Ovary (tissue), 9 donors: ENCODE results near the gene IL11RA. TPM values are rescaled to one million over a fixed set of nuclear protein-coding genes. Genes with fewer than 3 reads are reported as not detected.
A peak's percentile ranks its signal among the peaks of the same experiment; 100 is the strongest.

ENCODE experiments used
- DNase-seq, 5 donors: peaks; one replicate each; pipeline ENCODE4 v3.0.0-alpha.2; 2019 to 2020
- H3K27ac ChIP-seq, 2 donors: fragments of 200-600 bp; one replicate each; pipeline versions ENCODE4 v1.5.1 to v1.8.0; 2019 to 2022
- H3K27me3 ChIP-seq: fragments of 200-600 bp; one replicate; pipeline ENCODE4 v1.8.0; 2022
- H3K36me3 ChIP-seq: fragments of 200-600 bp; sonication (generic); one replicate; pipeline ENCODE4 v1.5.1; 2019
- H3K4me1 ChIP-seq: one replicate; pipeline ENCODE4 v1.8.1; 2013; ENCODE audit warnings: mild to moderate bottlenecking, moderate library complexity; ENCODE audit not compliant: insufficient read depth
- H3K4me3 ChIP-seq: fragments of 200-600 bp; sonication (generic); one replicate; pipeline ENCODE4 v1.5.1; 2017
- H3K9me3 ChIP-seq, 2 donors: fragments of 200-600 bp in 1 of 2; sonication (generic) in 1 of 2; one replicate each; pipeline versions ENCODE4 v1.5.1 to v1.8.1; 2013 to 2019; ENCODE audit warnings: mild to moderate bottlenecking in 1 of 2, moderate library complexity in 1 of 2
- EP300 ChIP-seq: sonication (generic); formaldehyde crosslinking; IDR thresholded peaks from one replicate; pipeline ENCODE4 v1.6.1; 2017; ENCODE audit warnings: antibody characterized with exemption
- POLR2A ChIP-seq: fragments of 450-650 bp; IDR thresholded peaks from one replicate; pipeline ENCODE4 v1.6.1; 2017; ENCODE audit warnings: antibody characterized with exemption, mild to moderate bottlenecking, moderate library complexity
- WGBS, 3 donors: extraction: QIAGEN DNeasy Blood & Tissue Kit in 1 of 3; methylation state at CpG; one replicate each; pipeline versions ENCODE4 v1.1.5 to v1.1.7; 2013 to 2017; 5-methylcytosine and 5-hydroxymethylcytosine counted together
- intact Hi-C, 4 donors: fragments of 100-400 bp; cut with DNase I; formaldehyde crosslinking; loops; one replicate each; pipeline versions ENCODE4 v1.11.0 to v1.15.1; 2022 to 2023
- polyA plus RNA-seq, 2 donors: library from polyadenylated mRNA; stranded (reverse); fragments of 200-250 nt in 1 of 2; fragments of 350-450 nt in 1 of 2; fragmentation: Illumina TruSeq in 1 of 2; extraction: RNeasy Lipid Tissue Mini Kit (QIAGEN cat#74804) in 1 of 2; gene quantifications; one replicate each; pipeline ENCODE4 v1.2.3, GENCODE V29; 2013 to 2014
- total RNA-seq, 7 donors: library from RNA; depleted of rRNA in 2 of 7; stranded (reverse); fragments of >200 nt in 2 of 7; fragmentation: NEBNext Ultra II Directional in 3 of 7; extraction: Animal tissue kit (Norgen Biotek cat#: 25700) in 3 of 7; gene quantifications; one replicate each; pipeline versions ENCODE4 v1.1.0 to v1.2.4, GENCODE V29; 2016 to 2023
- TF ChIP-seq, protein P1 (sequence below), 3 donors: fragments of 450-650 bp in 2 of 3; fragments of 200-600 bp in 1 of 3; IDR thresholded peaks; one replicate each; pipeline versions ENCODE4 v1.5.1 to v1.8.0; 2016 to 2022; ENCODE audit warnings: antibody characterized with exemption in 3 of 3, mild to moderate bottlenecking in 1 of 3
- donor health status: DM: no; HTN: no; CAD: no; lungs with moderate emphysema.
- donor health status: DM: no; HTN: no; CAD: no.
- donor health status: Bipolar disorder and iron deficiency.
- donor health status: DM: yes; HTN: yes; CAD: no.
- donor health status: DM: no; HTN: no; CAD: no.
- donor health status: DM: yes; HTN: yes; CAD: no.

IL11RA gene
- total and polyA plus RNA-seq, 9 donors: 17.3 to 54.3 (median 35.8) TPM

- TF ChIP-seq, protein P1, sequence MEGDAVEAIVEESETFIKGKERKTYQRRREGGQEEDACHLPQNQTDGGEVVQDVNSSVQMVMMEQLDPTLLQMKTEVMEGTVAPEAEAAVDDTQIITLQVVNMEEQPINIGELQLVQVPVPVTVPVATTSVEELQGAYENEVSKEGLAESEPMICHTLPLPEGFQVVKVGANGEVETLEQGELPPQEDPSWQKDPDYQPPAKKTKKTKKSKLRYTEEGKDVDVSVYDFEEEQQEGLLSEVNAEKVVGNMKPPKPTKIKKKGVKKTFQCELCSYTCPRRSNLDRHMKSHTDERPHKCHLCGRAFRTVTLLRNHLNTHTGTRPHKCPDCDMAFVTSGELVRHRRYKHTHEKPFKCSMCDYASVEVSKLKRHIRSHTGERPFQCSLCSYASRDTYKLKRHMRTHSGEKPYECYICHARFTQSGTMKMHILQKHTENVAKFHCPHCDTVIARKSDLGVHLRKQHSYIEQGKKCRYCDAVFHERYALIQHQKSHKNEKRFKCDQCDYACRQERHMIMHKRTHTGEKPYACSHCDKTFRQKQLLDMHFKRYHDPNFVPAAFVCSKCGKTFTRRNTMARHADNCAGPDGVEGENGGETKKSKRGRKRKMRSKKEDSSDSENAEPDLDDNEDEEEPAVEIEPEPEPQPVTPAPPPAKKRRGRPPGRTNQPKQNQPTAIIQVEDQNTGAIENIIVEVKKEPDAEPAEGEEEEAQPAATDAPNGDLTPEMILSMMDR (IDR thresholded peaks at IDR 0.05): no peak
- TF ChIP-seq EP300: no peak
- Histone ChIP-seq H3K9me3 (no peaks in the 10 kb centered on the region), H3K4me3 (no peak overlapping the region), H3K27ac (no peak overlapping the region), H3K27me3 (no peaks in the 10 kb centered on the region), H3K36me3 (no peaks in the 10 kb centered on the region), H3K4me1 (no peaks in the 10 kb centered on the region)
- intact Hi-C loops: no loop called here
- WGBS, 3 donors: 82 to 91% (median 87%) methylated on average over 5 of the region's 5 CpGs
- DNase-seq: no peak
Measured at GRCh38 chr9:34691936-34692315, 39.9 kb downstream of the IL11RA start.

GRCh38 chr9:34693560-34693959 is 41.6 kb downstream of the IL11RA start:
- Histone ChIP-seq H3K27ac (no peak overlapping the region), H3K36me3 (no peaks in the 10 kb centered on the region), H3K4me3 (no peak overlapping the region), H3K4me1 (no peaks in the 10 kb centered on the region), H3K27me3 (no peaks in the 10 kb centered on the region), H3K9me3 (no peaks in the 10 kb centered on the region)
- TF ChIP-seq, protein P1 (IDR thresholded peaks at IDR 0.05): no peak
- TF ChIP-seq POLR2A: no peak
- TF ChIP-seq EP300: no peak
- intact Hi-C loops: no loop called here
- 75 to 93% (median 76%) methylated on average over 2 of the region's 2 CpGs for WGBS, 3 donors
- DNase-seq: no peak

GRCh38 chr9:34694811-34695210 is 42.8 kb downstream of the IL11RA start:
- intact Hi-C loops: no loop called here
- Histone ChIP-seq H3K27me3 (no peaks in the 10 kb centered on the region), H3K4me1 (no peaks in the 10 kb centered on the region), H3K4me3 (no peak overlapping the region), H3K36me3 (no peaks in the 10 kb centered on the region), H3K27ac (no peak overlapping the region), H3K9me3 (no peaks in the 10 kb centered on the region)
- TF ChIP-seq EP300: no peak
- TF ChIP-seq POLR2A: no peak
- TF ChIP-seq, protein P1 (IDR thresholded peaks at IDR 0.05): no peak
- no peak for DNase-seq

DNA sequence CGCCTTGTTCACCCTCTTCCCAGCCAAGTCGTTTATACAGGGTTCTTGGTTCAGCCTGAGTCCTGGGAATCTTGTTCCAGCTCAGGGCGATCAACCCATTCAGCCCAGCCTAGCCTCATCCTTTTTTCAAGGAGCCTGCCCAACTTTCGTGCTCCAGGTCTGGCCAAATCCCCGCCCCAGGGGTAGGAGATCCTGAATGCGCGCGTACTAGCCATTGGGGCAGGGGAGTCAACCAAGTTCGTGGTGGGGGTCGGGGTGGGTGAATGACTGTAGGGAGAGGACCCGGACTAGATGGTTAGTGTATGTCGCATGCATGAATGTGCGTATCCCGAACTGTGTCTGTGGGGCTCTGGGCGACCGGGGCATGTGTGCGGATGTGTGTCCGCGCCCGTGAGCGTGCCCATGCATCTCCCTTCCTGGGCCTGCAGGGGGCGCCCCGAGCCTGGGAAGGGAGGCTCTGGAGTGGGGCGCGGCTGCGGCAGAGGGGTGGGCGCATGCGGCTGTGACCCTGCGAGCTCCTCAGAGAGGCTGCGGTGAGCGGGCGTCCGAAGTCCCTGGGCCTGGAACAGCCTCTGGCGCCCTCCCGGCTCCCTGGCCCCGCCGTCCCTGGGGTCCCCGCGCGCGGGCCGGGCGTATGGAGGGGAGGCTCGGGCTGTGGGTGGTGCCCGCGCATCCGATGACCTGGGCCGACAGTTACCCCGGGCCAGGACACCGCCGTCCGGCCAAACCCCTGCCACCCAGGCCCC is 49.2 kb downstream of the IL11RA start:
- intact Hi-C loops: loop anchor here in 2 of 4 donors (2.0 to 5.0 kb wide), 2 partner anchors 32 to 64 kb away; partner anchors contain the start of gene SIGMAR1 (in 1 of the 2)

More for the DNA sequence above, 49.2 kb downstream of the IL11RA start:
- Histone ChIP-seq H3K4me1 (no peaks in the 10 kb centered on the region), H3K27me3 (no peaks in the 10 kb centered on the region), H3K4me3 (peak overlapping the region; percentile 76), H3K9me3 (no peaks in the 10 kb centered on the region), H3K27ac (peak overlapping the region in 1 of 2 donors; percentile 49), H3K36me3 (no peaks in the 10 kb centered on the region)
- TF ChIP-seq POLR2A: no peak
- TF ChIP-seq, protein P1 (IDR thresholded peaks at IDR 0.05): peak; percentile 72 to 80 (median 75)
- DNase-seq: peak; percentile 58 to 82 (median 78)
- WGBS, 3 donors: 5 to 8% (median 7%) methylated on average over 45 to 52 of the region's 52 CpGs
